K562 (cell line): Measurements from ENCODE around the gene GAL3ST1. TPM values are rescaled to one million over a fixed set of nuclear protein-coding genes. Genes with fewer than 3 reads are reported as not detected.

Experiments
- ATAC-seq: fragments of 200-7000 bp; cut with Tn5 transposase; 3 replicates; pipeline ENCODE4 v1.9.1; 2020; ENCODE audit warnings: moderate library complexity
- BruUV-seq: library from RNA; stranded (reverse); fragments of 400-500 nt; replicated peaks from 2 replicates; lab custom pipeline; 2021; lab: Mats Ljungman, UMichigan
- CTCF ChIA-PET: fragments of 300-600 bp; formaldehyde crosslinking; extraction: SDS; loops from one replicate; lab custom pipeline; 2021; ENCODE audit warnings: low intra/inter-chr PET ratio; lab: Yijun Ruan, JAX
- POLR2A ChIA-PET: fragments of 300-600, 350-650 bp; sonication (Branson Sonifier 250); formaldehyde crosslinking; extraction: SDS; loops from one replicate; lab custom pipeline; 2021; ENCODE audit warnings: antibody characterized with exemption, inconsistent platforms; lab: Yijun Ruan, JAX
- DNase-seq, 4 experiments: peaks; one replicate each; pipeline versions ENCODE4 v3.0.0 to v3.0.0-alpha.2; 2011 to 2018; ENCODE audit warnings: low spot score in 3 of 4, mixed read lengths in 3 of 4; ENCODE audit errors: extremely low read depth in 1 of 4
- FAIRE-seq: peaks from 2 replicates; lab custom pipeline; 2011; peaks lifted over from hg19 to GRCh38; lab: Jason Lieb, UNC
- H2AFZ ChIP-seq: 2 replicates; pipeline ENCODE4 v1.6.0; 2011; ENCODE audit warnings: low read depth, low read length, control low read depth, inconsistent platforms
- H3K27ac ChIP-seq: fragments of 200-600 bp; 3 replicates; pipeline ENCODE4 v1.8.0; 2011; ENCODE audit warnings: low read depth, mild to moderate bottlenecking, control low read depth, inconsistent platforms, low read length, moderate library complexity, mixed read lengths; ENCODE audit errors: extremely low read depth
- H3K27me3 ChIP-seq, 2 experiments: fragments of 300-600 bp in 1 of 2; 2 replicates in 1 of 2; 3 replicates in 1 of 2; pipeline versions ENCODE4 v1.6.0 to v1.8.0; 2011; ENCODE audit warnings: inconsistent platforms in 2 of 2, low read length in 2 of 2, mild to moderate bottlenecking in 1 of 2, mixed read lengths in 1 of 2, moderate library complexity in 1 of 2; ENCODE audit not compliant: control insufficient read depth in 2 of 2, insufficient read depth in 2 of 2
- H3K36me3 ChIP-seq: fragments of 300-600 bp; 3 replicates; pipeline ENCODE4 v1.8.0; 2011; ENCODE audit warnings: mild to moderate bottlenecking, low read length, inconsistent platforms; ENCODE audit not compliant: control insufficient read depth, insufficient read depth
- H3K4me1 ChIP-seq, 2 experiments: fragments of 200-600 bp in 1 of 2; replicated peaks in 1 of 2; 2 replicates in 1 of 2; 3 replicates in 1 of 2; pipeline versions ENCODE4 v1.5.1 to v1.8.0; 2011; ENCODE audit warnings: inconsistent platforms in 2 of 2, low read length in 2 of 2, mild to moderate bottlenecking in 1 of 2, mixed read lengths in 1 of 2, moderate library complexity in 1 of 2; ENCODE audit not compliant: control insufficient read depth in 2 of 2, insufficient read depth in 2 of 2
- H3K4me2 ChIP-seq: 2 replicates; pipeline ENCODE4 v1.6.1; 2011; ENCODE audit warnings: low read length, control low read depth, inconsistent platforms, mixed read lengths; ENCODE audit not compliant: insufficient read depth
- H3K4me3 ChIP-seq: fragments of 200-600 bp; sonication (generic), shearing (Covaris generic); 2 replicates; pipeline ENCODE4 v1.5.1; 2016; ENCODE audit warnings: control low read depth, inconsistent platforms
- H3K79me2 ChIP-seq: fragments of 200-600 bp; 3 replicates; pipeline ENCODE4 v1.8.0; 2011; ENCODE audit warnings: low read length, inconsistent platforms; ENCODE audit not compliant: control insufficient read depth, insufficient read depth
- H3K9ac ChIP-seq, 2 experiments: 2 replicates each; pipeline versions ENCODE4 v1.6.0 to v1.6.1; 2011; ENCODE audit warnings: low read depth in 2 of 2, low read length in 2 of 2, control low read depth in 1 of 2, inconsistent platforms in 1 of 2, mild to moderate bottlenecking in 1 of 2, mixed read lengths in 1 of 2; ENCODE audit not compliant: insufficient read depth in 1 of 2
- H3K9me1 ChIP-seq: one replicate; pipeline ENCODE4 v1.6.0; 2011; ENCODE audit warnings: inconsistent platforms, mild to moderate bottlenecking, low read length, moderate library complexity; ENCODE audit not compliant: control insufficient read depth, insufficient read depth
- H3K9me3 ChIP-seq: replicated peaks from 2 replicates; pipeline ENCODE4 v1.5.1; 2011; ENCODE audit warnings: low read depth, low read length, inconsistent platforms; ENCODE audit not compliant: control insufficient read depth, insufficient read depth
- H4K20me1 ChIP-seq: replicated peaks from 2 replicates; pipeline ENCODE4 v1.6.1; 2011; ENCODE audit warnings: low read length, inconsistent platforms, mixed read lengths; ENCODE audit not compliant: control insufficient read depth, insufficient read depth
- ATF3 ChIP-seq, 2 experiments: fragments of 450-650 bp in 1 of 2; sonication (generic) in 1 of 2; formaldehyde crosslinking in 1 of 2; IDR thresholded peaks in 1 of 2; conservative IDR thresholded peaks in 1 of 2; 2 replicates each; pipeline versions ENCODE4 v1.6.1 to v1.8.1; 2016 to 2023; ENCODE audit warnings: mild to moderate bottlenecking in 2 of 2, moderate library complexity in 2 of 2, inconsistent platforms in 1 of 2, missing genetic modification reagents in 1 of 2
- CSDE1 ChIP-seq, 2 experiments: fragments of 450-650 bp; IDR thresholded peaks; 2 replicates each; pipeline ENCODE4 v1.6.1; 2016; ENCODE audit warnings: mild to moderate bottlenecking in 1 of 2
- HIVEP1 ChIP-seq: fragments of 250-450 bp; sonication (Bioruptor Pico); IDR thresholded peaks from 2 replicates; pipeline ENCODE4 v1.4.0; 2020; ENCODE audit warnings: mild to moderate bottlenecking
- RBM22 ChIP-seq: fragments of 200-400 bp; formaldehyde crosslinking; IDR thresholded peaks from 2 replicates; pipeline ENCODE4 v1.6.1; 2018; ENCODE audit warnings: low read length, low read depth; ENCODE audit not compliant: poor library complexity, severe bottlenecking
- SRSF7 ChIP-seq: fragments of 200-400 bp; formaldehyde crosslinking; optimal IDR thresholded peaks from 2 replicates; pipeline ENCODE3; 2017; ENCODE audit warnings: mild to moderate bottlenecking, low read depth, low read length
- ZNF311 ChIP-seq: fragments of 250-450 bp; sonication (Bioruptor Pico); IDR thresholded peaks from 2 replicates; pipeline ENCODE4 v1.4.0; 2020; ENCODE audit warnings: mild to moderate bottlenecking, moderate library complexity
- WGBS: fragments of 100-300 bp; shearing (Covaris generic); methylation state at CpG from one replicate; pipeline ENCODE4 v1.1.6; 2016; ENCODE audit warnings: low coverage, mixed read lengths; ENCODE audit not compliant: insufficient coverage; ENCODE audit errors: missing lambda C conversion rate; 5-methylcytosine and 5-hydroxymethylcytosine counted together
- in situ Hi-C: fragments of 300-500 bp; cut with MboI; formaldehyde crosslinking; loops from 4 replicates; pipeline ENCODE4 v1.15.0; 2018; ENCODE audit warnings: inconsistent platforms, mixed read lengths
- intact Hi-C: fragments of 100-400 bp; cut with micrococcal nuclease; formaldehyde crosslinking; loops from 2 replicates; pipeline ENCODE4 v1.14.2; 2022
- polyA plus RNA-seq, 8 experiments: library from polyadenylated mRNA; depleted of rRNA in 4 of 8; stranded (reverse) in 5 of 8; unstranded in 3 of 8; fragments of >200 nt; fragmentation: Nextera tagmentation in 2 of 8; fragmentation: Illumina TruSeq in 1 of 8; extraction: Ambion mirVana in 2 of 8; extraction: Trizol in 1 of 8; gene quantifications; 2 replicates each; pipeline versions ENCODE4 v1.2.1 to v1.2.3, GENCODE V29; 2011 to 2014; ENCODE audit warnings: inconsistent platforms in 1 of 8, missing spikeins in 1 of 8
- total RNA-seq, 7 experiments: library from RNA; depleted of rRNA in 6 of 7; stranded (reverse); fragments of >200 nt in 6 of 7; fragmentation: Illumina TruSeq in 2 of 7; extraction: Trizol in 2 of 7; gene quantifications; 2 replicates each; pipeline versions ENCODE4 v1.2.1 to v1.2.3, GENCODE V29; 2011 to 2021; ENCODE audit warnings: low replicate concordance in 1 of 7

The GAL3ST1 gene
- total and polyA plus RNA-seq, 9 of the 15 experiments (the other 6 are each of a cell fraction or from before 2014, with no cell fraction given), result 0.03 to 1.9 (median 0.33) TPM; not detected in 1

GRCh38 chr22:30604723-30605122, 30.3 kb upstream of the GAL3ST1 start:
- H3K27ac ChIP-seq, result no peak overlapping the region
- no peaks in the 10 kb centered on the region for H3K9me3 ChIP-seq
- in situ Hi-C loops (loop anchor here (10.0 kb wide), 1 partner anchor 320 kb away; the partner anchor contains the start of gene CASTOR1), intact Hi-C loops (no loop called here)
- DNase-seq (no peak), FAIRE-seq (no peak), ATAC-seq (no peak)
- no peaks in the 10 kb centered on the region for H3K79me2 ChIP-seq
- H2AFZ ChIP-seq, result 0 out of 2 replicates have a peak overlapping the region, but pooled peaks have one; percentile 95
- no peaks in the 10 kb centered on the region for H4K20me1 ChIP-seq
- CTCF ChIA-PET, result interaction anchor here (0.6 kb wide), 1 partner anchor 30 kb away, joined by 3 read pairs; no protein-coding TSS in a partner anchor
- no peak overlapping the region for H3K4me2 ChIP-seq
- no peak for TF ChIP-seq RBM22
- peak; percentile 29; the same call in 1 of the 2 replicates for TF ChIP-seq ATF3 (IDR thresholded peaks at IDR 0.05)
- TF ChIP-seq ATF3 (CRISPR knock-in tag; conservative IDR thresholded peaks at IDR 0.05), result no peak
- TF ChIP-seq CSDE1 (IDR thresholded peaks at IDR 0.05), result no peak
- no peak for TF ChIP-seq SRSF7
- no peak for TF ChIP-seq HIVEP1 (CRISPR knock-in tag)
- no peak for TF ChIP-seq ZNF311
- H3K4me1 ChIP-seq, result peaks cover 20 to 36% of the 10 kb centered on the region in 2 experiments
- no peaks in the 10 kb centered on the region for H3K9me1 ChIP-seq
- H3K27me3 ChIP-seq, result no peaks in the 10 kb centered on the region
- no peak overlapping the region for H3K4me3 ChIP-seq
- BruUV-seq, result no TSS peak
- H3K9ac ChIP-seq, result no peak overlapping the region
- POLR2A ChIA-PET, result interaction anchor here (0.5 to 1.2 kb wide), 2 partner anchors 11 to 15 kb away, joined by 3 to 4 read pairs; no protein-coding TSS in a partner anchor
- H3K36me3 ChIP-seq, result no peaks in the 10 kb centered on the region
- WGBS, result 100% methylated on average over 2 of the region's 2 CpGs
